ENCODE results near the gene SLC5A2. TPM values are rescaled to one million over a fixed set of nuclear protein-coding genes. Genes with fewer than 3 reads are reported as not detected.
"Not testable (repeated sequence)": the region's sequence is repeated elsewhere in the genome, so short reads cannot be mapped to it uniquely, and the experiment has no call there.

The SLC5A2 gene
- total RNA-seq (ENCODE audit: unreplicated experiment), result not detected
- long read RNA-seq, result 0 reads

GRCh38 chr16:31483081-31483480 is at the start of gene SLC5A2:
Gene SLC5A2, plus strand, starts transcription at chr16:31483123. Its CDS starts 14 bp downstream, at chr16:31483137.
- Mint-ChIP-seq H3K36me3 (ENCODE audit: unreplicated experiment) (no peaks in the 10 kb centered on the region), H3K27me3 (ENCODE audit: unreplicated experiment) (peaks cover 27% of the 10 kb centered on the region), H3K4me1 (ENCODE audit: low read depth, unreplicated experiment) (no peaks in the 10 kb centered on the region), H3K9me3 (ENCODE audit: unreplicated experiment) (peaks cover 8% of the 10 kb centered on the region), H3K27ac (ENCODE audit: unreplicated experiment) (no peak within 1 kb of the TSS), H3K4me3 (ENCODE audit: unreplicated experiment) (no peak within 1 kb of the TSS)
- TF ChIP-seq CTCF (IDR thresholded peaks at IDR 0.05; ENCODE audit: partially characterized antibody, unreplicated experiment), result no peak
- DNase-seq, result no peak

- Mint-ChIP-seq H3K9me3 (ENCODE audit: unreplicated experiment) (peaks cover 2% of the 10 kb centered on the region), H3K4me3 (ENCODE audit: unreplicated experiment) (no peak overlapping the region), H3K36me3 (ENCODE audit: unreplicated experiment) (no peaks in the 10 kb centered on the region), H3K27ac (ENCODE audit: unreplicated experiment) (no peak overlapping the region), H3K4me1 (ENCODE audit: low read depth, unreplicated experiment) (no peaks in the 10 kb centered on the region), H3K27me3 (ENCODE audit: unreplicated experiment) (no peaks in the 10 kb centered on the region)
- DNase-seq, result no peak
- no peak for TF ChIP-seq CTCF (IDR thresholded peaks at IDR 0.05; ENCODE audit: partially characterized antibody, unreplicated experiment)
Observed at GRCh38 chr16:31435341-31436220, 47.3 kb upstream of the SLC5A2 start.

- Mint-ChIP-seq H3K36me3 (ENCODE audit: unreplicated experiment) (no peaks in the 10 kb centered on the region), H3K9me3 (ENCODE audit: unreplicated experiment) (peaks cover 2% of the 10 kb centered on the region), H3K4me1 (ENCODE audit: low read depth, unreplicated experiment) (no peaks in the 10 kb centered on the region), H3K27me3 (ENCODE audit: unreplicated experiment) (peaks cover 2% of the 10 kb centered on the region), H3K4me3 (ENCODE audit: unreplicated experiment) (no peak overlapping the region), H3K27ac (ENCODE audit: unreplicated experiment) (no peak overlapping the region)
- no peak for TF ChIP-seq CTCF (IDR thresholded peaks at IDR 0.05; ENCODE audit: partially characterized antibody, unreplicated experiment)
- no peak for DNase-seq
Observed at GRCh38 chr16:31436221-31437045, 46.5 kb upstream of the SLC5A2 start.

- DNase-seq, result no peak
- no peak overlapping the region for H3K4me3 Mint-ChIP-seq (ENCODE audit: unreplicated experiment)
- TF ChIP-seq CTCF (IDR thresholded peaks at IDR 0.05; ENCODE audit: partially characterized antibody, unreplicated experiment), result no peak
Observed at GRCh38 chr16:31438414-31438813, 44.5 kb upstream of the SLC5A2 start.

GRCh38 chr16:31439023-31439422 is 43.9 kb upstream of the SLC5A2 start:
- not testable (repeated sequence) for DNase-seq; H3K27me3 Mint-ChIP-seq (ENCODE audit: unreplicated experiment); H3K27ac Mint-ChIP-seq (ENCODE audit: unreplicated experiment); H3K36me3 Mint-ChIP-seq (ENCODE audit: unreplicated experiment); H3K4me1 Mint-ChIP-seq (ENCODE audit: low read depth, unreplicated experiment); H3K4me3 Mint-ChIP-seq (ENCODE audit: unreplicated experiment); H3K9me3 Mint-ChIP-seq (ENCODE audit: unreplicated experiment)

More at GRCh38 chr16:31438414-31438813, 44.5 kb upstream of the SLC5A2 start:
- peaks cover 4% of the 10 kb centered on the region for H3K9me3 Mint-ChIP-seq (ENCODE audit: unreplicated experiment)
- H3K36me3 Mint-ChIP-seq (ENCODE audit: unreplicated experiment), result no peaks in the 10 kb centered on the region
- no peaks in the 10 kb centered on the region for H3K4me1 Mint-ChIP-seq (ENCODE audit: low read depth, unreplicated experiment)
- H3K27ac Mint-ChIP-seq (ENCODE audit: unreplicated experiment), result no peak overlapping the region
- peaks cover 4% of the 10 kb centered on the region for H3K27me3 Mint-ChIP-seq (ENCODE audit: unreplicated experiment)
